ENCODE results near the gene FGF12.

Gene FGF12

GRCh38 chr3:192629429-192629828, 97.9 kb downstream of the FGF12 start:
- H3K27ac ChIP-seq (ENCODE audit: low read depth, low read length) = no peak overlapping the region
- H3K79me2 ChIP-seq (ENCODE audit: insufficient read depth, low read length) = no peaks in the 10 kb centered on the region
- no peaks in the 10 kb centered on the region for H3K9me2 ChIP-seq (replicated peaks; ENCODE audit: insufficient read depth, low read length)
- H3K4me3 ChIP-seq (ENCODE audit: insufficient read depth, low read length, poor library complexity, severe bottlenecking) = no peak overlapping the region
- H2AFZ ChIP-seq (ENCODE audit: low read depth, low read length, severe bottlenecking) = no peak overlapping the region
- no peak for TF ChIP-seq CTCF (IDR thresholded peaks at IDR 0.05; ENCODE audit: insufficient read depth, low read length, poor library complexity, severe bottlenecking)
- no peak for TF ChIP-seq EZH2phosphoT487 (conservative IDR thresholded peaks at IDR 0.05; ENCODE audit: low read length)
- H4K20me1 ChIP-seq (ENCODE audit: low read depth, low read length) = no peaks in the 10 kb centered on the region
- H3K9ac ChIP-seq (ENCODE audit: low read length) = no peak overlapping the region
- H3F3A ChIP-seq (ENCODE audit: insufficient read depth) = no peaks in the 10 kb centered on the region
- no peaks in the 10 kb centered on the region for H3K27me3 ChIP-seq (ENCODE audit: low read length)
- no peak overlapping the region for H3K4me2 ChIP-seq (ENCODE audit: low read depth, low read length, poor library complexity, severe bottlenecking)
- no peaks in the 10 kb centered on the region for H3K36me3 ChIP-seq (ENCODE audit: low read length)
- no peaks in the 10 kb centered on the region for H3K9me3 ChIP-seq (ENCODE audit: insufficient read depth, low read length)

- H2AFZ ChIP-seq (ENCODE audit: low read depth, low read length, severe bottlenecking) = no peak overlapping the region
- H3K9me2 ChIP-seq (replicated peaks; ENCODE audit: insufficient read depth, low read length) = no peaks in the 10 kb centered on the region
- no peaks in the 10 kb centered on the region for H4K20me1 ChIP-seq (ENCODE audit: low read depth, low read length)
- H3K27ac ChIP-seq (ENCODE audit: low read depth, low read length) = no peak overlapping the region
- H3K79me2 ChIP-seq (ENCODE audit: insufficient read depth, low read length) = no peaks in the 10 kb centered on the region
- H3F3A ChIP-seq (ENCODE audit: insufficient read depth) = no peaks in the 10 kb centered on the region
- no peak overlapping the region for H3K4me3 ChIP-seq (ENCODE audit: insufficient read depth, low read length, poor library complexity, severe bottlenecking)
- TF ChIP-seq EZH2phosphoT487 (conservative IDR thresholded peaks at IDR 0.05; ENCODE audit: low read length) = no peak
- no peak for TF ChIP-seq CTCF (IDR thresholded peaks at IDR 0.05; ENCODE audit: insufficient read depth, low read length, poor library complexity, severe bottlenecking)
- H3K9me3 ChIP-seq (ENCODE audit: insufficient read depth, low read length) = no peaks in the 10 kb centered on the region
- no peaks in the 10 kb centered on the region for H3K36me3 ChIP-seq (ENCODE audit: low read length)
- no peak overlapping the region for H3K9ac ChIP-seq (ENCODE audit: low read length)
- no peak overlapping the region for H3K4me2 ChIP-seq (ENCODE audit: low read depth, low read length, poor library complexity, severe bottlenecking)
- no peaks in the 10 kb centered on the region for H3K27me3 ChIP-seq (ENCODE audit: low read length)
Measured at GRCh38 chr3:192621909-192622308, 105.4 kb downstream of the FGF12 start.

- H3F3A ChIP-seq (ENCODE audit: insufficient read depth) = no peaks in the 10 kb centered on the region
- no peak overlapping the region for H3K4me3 ChIP-seq (ENCODE audit: insufficient read depth, low read length, poor library complexity, severe bottlenecking)
- no peak for TF ChIP-seq EZH2phosphoT487 (conservative IDR thresholded peaks at IDR 0.05; ENCODE audit: low read length)
- no peak for TF ChIP-seq CTCF (IDR thresholded peaks at IDR 0.05; ENCODE audit: insufficient read depth, low read length, poor library complexity, severe bottlenecking)
- H3K79me2 ChIP-seq (ENCODE audit: insufficient read depth, low read length) = no peaks in the 10 kb centered on the region
- no peaks in the 10 kb centered on the region for H3K9me2 ChIP-seq (replicated peaks; ENCODE audit: insufficient read depth, low read length)
- no peaks in the 10 kb centered on the region for H4K20me1 ChIP-seq (ENCODE audit: low read depth, low read length)
- H3K9ac ChIP-seq (ENCODE audit: low read length) = no peak overlapping the region
- no peaks in the 10 kb centered on the region for H3K27me3 ChIP-seq (ENCODE audit: low read length)
- H3K27ac ChIP-seq (ENCODE audit: low read depth, low read length) = no peak overlapping the region
- no peaks in the 10 kb centered on the region for H3K36me3 ChIP-seq (ENCODE audit: low read length)
- H3K9me3 ChIP-seq (ENCODE audit: insufficient read depth, low read length) = no peaks in the 10 kb centered on the region
- no peak overlapping the region for H3K4me2 ChIP-seq (ENCODE audit: low read depth, low read length, poor library complexity, severe bottlenecking)
- H2AFZ ChIP-seq (ENCODE audit: low read depth, low read length, severe bottlenecking) = no peak overlapping the region
Measured at GRCh38 chr3:192620275-192620674, 107.1 kb downstream of the FGF12 start.

Data from SU-DHL-6 (cell line).